ENCODE results near the gene MRPL45. TPM values are rescaled to one million over a fixed set of nuclear protein-coding genes. Genes with fewer than 3 reads are reported as not detected.
"Not testable (repeated sequence)": the region's sequence is repeated elsewhere in the genome, so short reads cannot be mapped to it uniquely, and the experiment has no call there.

MRPL45 gene
- total RNA-seq, 2 donors from 2014 or later, result 23.0 to 26.9 TPM

DNA sequence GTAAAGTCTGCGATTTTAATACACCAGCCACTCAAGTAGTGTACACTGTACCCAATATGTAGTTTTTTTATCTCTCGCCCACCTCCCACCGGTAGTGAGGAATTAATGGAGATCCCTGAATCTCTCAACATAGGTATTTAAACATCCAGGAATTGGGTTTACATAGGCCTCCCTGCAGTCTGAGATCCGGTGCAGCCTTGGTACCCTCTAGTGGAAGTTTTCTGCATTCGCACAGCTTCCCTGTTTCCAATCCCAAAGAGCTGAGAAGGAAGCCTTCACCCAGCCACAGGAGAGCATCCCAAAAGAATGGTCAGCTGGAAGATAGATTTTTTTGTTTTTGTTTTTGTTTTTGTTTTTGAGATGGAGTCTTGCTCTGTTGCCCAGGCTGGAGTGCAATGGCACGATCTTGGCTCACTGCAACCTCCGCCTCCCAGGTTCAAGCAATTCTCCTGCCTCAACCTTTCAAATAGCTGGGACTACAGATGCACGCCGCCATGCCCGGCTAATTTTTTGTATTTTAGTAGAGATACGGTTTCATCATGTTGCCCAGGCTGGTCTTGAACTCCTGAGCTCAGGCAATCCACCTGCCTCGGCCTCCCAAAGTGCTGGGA lies 8.6 kb upstream of the MRPL45 start:
- not testable (repeated sequence) for DNase-seq (ENCODE audit: low spot score); H3K36me3 ChIP-seq; H3K27me3 ChIP-seq; H3K27ac ChIP-seq; H3K4me1 ChIP-seq; H3K9me3 ChIP-seq; H3K4me3 ChIP-seq
- TF ChIP-seq, protein P1, sequence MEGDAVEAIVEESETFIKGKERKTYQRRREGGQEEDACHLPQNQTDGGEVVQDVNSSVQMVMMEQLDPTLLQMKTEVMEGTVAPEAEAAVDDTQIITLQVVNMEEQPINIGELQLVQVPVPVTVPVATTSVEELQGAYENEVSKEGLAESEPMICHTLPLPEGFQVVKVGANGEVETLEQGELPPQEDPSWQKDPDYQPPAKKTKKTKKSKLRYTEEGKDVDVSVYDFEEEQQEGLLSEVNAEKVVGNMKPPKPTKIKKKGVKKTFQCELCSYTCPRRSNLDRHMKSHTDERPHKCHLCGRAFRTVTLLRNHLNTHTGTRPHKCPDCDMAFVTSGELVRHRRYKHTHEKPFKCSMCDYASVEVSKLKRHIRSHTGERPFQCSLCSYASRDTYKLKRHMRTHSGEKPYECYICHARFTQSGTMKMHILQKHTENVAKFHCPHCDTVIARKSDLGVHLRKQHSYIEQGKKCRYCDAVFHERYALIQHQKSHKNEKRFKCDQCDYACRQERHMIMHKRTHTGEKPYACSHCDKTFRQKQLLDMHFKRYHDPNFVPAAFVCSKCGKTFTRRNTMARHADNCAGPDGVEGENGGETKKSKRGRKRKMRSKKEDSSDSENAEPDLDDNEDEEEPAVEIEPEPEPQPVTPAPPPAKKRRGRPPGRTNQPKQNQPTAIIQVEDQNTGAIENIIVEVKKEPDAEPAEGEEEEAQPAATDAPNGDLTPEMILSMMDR (IDR thresholded peaks at IDR 0.05), result peak in 1 of 2 donors; percentile 51

DNA sequence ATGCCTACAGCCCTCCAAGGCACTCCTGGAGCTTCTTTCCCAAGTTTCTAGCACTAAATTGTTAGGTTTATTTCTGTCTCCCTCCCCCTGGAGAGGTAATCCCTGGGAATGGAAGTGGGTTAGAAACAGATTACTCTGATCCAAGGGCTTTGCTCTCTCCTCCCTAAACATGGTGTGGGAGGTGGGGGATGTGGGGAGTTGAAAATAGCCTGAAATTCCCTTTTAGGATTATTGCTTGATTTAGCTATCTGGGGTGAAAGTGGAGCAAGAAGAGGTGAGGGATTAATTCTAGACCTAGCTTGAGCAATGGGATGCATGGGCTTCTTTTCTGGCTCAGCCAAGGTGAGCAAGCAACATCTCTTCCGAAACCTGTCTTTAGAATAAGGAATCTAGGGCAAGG lies 7.2 kb upstream of the MRPL45 start:
- not testable (repeated sequence) for H3K27me3 ChIP-seq; H3K36me3 ChIP-seq; H3K4me1 ChIP-seq; DNase-seq (ENCODE audit: low spot score); H3K27ac ChIP-seq; H3K4me3 ChIP-seq; H3K9me3 ChIP-seq

DNA sequence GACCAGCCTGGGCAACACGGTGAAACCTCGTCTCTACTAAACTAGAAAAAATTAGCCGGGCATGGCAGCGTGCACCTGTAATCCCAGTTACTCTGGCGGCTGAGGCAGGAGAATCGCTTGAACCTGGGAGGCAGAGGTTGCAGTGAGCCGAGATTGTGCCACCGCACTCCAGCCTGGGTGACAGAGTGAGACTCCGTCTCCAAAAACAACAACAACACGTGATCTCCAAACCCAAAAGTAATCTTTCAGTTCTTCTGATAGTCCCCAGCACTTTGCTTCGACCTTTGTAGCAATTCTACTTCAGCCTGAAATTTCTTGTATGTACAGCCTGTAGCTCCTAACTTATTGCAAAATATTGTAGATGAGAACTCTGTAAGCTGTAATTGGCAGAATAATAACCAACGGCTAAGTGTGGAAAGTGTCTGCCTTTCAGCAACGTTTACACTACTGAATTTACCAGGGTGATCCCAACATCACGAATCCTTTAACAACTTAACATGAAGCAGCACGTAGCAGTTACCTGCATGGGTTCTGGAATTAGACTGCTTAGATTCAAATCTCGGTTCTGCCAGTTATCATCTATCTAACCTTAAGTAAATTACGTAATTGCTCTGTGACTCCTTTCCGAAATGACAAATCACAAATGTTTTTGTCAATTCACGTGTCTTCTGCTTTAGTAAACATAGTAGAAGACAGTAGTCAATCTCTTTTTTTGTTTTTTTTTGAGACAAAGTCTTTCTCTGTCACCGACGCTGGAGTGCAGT lies 1.2 kb upstream of the MRPL45 start:
- H3K4me3 ChIP-seq; DNase-seq (ENCODE audit: low spot score); H3K36me3 ChIP-seq; H3K27me3 ChIP-seq; H3K9me3 ChIP-seq; H3K4me1 ChIP-seq: not testable (repeated sequence)
- H3K27ac ChIP-seq, result peak overlapping the region in 1 of 2 donors; percentile 53

DNA sequence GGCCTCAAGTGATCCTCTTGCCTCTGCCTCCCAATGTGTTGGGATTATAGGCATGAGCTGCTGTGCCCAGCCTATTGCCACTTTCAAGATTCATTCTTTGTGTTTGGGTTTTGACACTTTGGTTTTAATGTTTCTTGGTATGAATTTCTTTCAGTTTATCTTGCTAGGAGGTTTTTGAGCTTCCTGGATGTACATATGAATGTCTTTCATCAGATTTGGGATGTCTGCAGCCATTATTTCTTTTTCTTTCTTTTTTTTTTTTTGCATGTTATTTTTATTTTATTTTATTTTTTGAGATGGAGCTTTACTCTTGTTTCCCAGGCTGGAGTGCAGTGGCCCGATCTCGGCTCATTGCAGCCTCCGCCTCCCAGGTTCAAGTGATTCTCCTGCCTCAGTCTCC lies 18.5 kb downstream of the MRPL45 start:
- TF ChIP-seq, protein P1 (IDR thresholded peaks at IDR 0.05), result no peak
- no peak overlapping the region for H3K4me3 ChIP-seq
- H3K9me3 ChIP-seq, result no peaks in the 10 kb centered on the region
- H3K27me3 ChIP-seq, result no peaks in the 10 kb centered on the region
- H3K36me3 ChIP-seq, result no peaks in the 10 kb centered on the region
- H3K27ac ChIP-seq, result no peak overlapping the region
- DNase-seq (ENCODE audit: low spot score), result no peak
- H3K4me1 ChIP-seq, result no peaks in the 10 kb centered on the region

DNA sequence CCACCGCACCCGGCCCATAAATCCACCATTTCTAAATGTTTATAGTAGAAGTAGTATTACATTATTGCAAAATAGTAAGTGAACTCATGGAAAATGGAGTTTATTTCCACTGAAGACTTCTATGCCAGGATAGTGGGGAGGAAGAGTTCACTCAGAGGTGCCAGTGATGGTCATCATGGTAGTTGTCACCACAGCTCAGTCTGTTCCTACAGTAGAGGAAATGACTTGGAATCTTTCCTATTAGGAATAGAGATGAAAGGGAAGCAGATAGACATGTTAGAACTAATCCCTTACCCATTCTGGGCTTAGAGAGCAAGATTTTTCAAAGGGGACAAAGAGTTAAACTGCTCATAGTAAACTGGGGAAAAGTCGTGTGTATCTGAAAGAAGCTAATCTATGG lies 20.1 kb downstream of the MRPL45 start:
- Histone ChIP-seq H3K4me3 (no peak overlapping the region), H3K27me3 (no peaks in the 10 kb centered on the region), H3K4me1 (no peaks in the 10 kb centered on the region), H3K36me3 (peaks cover 9% of the 10 kb centered on the region), H3K27ac (no peak overlapping the region), H3K9me3 (no peaks in the 10 kb centered on the region)
- DNase-seq (ENCODE audit: low spot score), result no peak
- TF ChIP-seq, protein P1 (IDR thresholded peaks at IDR 0.05), result no peak

DNA sequence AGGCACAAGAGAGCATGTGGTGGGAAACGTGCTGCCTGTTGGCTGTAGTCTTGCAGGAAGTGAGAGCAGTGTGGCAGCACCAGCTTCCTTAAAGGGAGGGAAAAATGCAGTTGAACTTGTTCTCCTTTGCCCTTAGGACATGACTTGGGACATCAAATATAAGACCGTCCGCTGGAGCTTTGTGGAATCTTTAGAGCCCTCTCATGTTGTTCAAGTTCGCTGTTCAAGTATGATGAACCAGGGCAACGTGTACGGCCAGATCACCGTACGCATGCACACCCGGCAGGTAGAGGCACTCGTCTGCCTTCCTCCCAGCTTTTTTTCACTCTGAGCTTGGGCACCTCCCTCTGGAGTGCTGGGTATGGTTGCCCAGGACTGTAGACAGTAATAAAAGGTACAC lies 23.5 kb downstream of the MRPL45 start:
- TF ChIP-seq, protein P1 (IDR thresholded peaks at IDR 0.05), result no peak
- no peaks in the 10 kb centered on the region for H3K4me1 ChIP-seq
- no peak overlapping the region for H3K27ac ChIP-seq
- H3K36me3 ChIP-seq, result peaks cover 12% of the 10 kb centered on the region
- H3K27me3 ChIP-seq, result no peaks in the 10 kb centered on the region
- no peak overlapping the region for H3K4me3 ChIP-seq
- H3K9me3 ChIP-seq, result no peaks in the 10 kb centered on the region
- DNase-seq (ENCODE audit: low spot score), result no peak

Measured in right atrium auricular region (tissue), 2 donors.